AG09319 (cell line): ENCODE measurements around the gene ATG7.
A peak's percentile ranks its signal among the peaks of the same experiment; 100 is the strongest.

Source experiments
- DNase-seq: peaks from one replicate; pipeline ENCODE4 v3.0.0-alpha.2; 2010; ENCODE audit warnings: low read depth; ENCODE audit errors: extremely low read depth
- TF ChIP-seq, protein P1 (sequence below): IDR thresholded peaks from 2 replicates; pipeline ENCODE4 v1.5.1; 2011; ENCODE audit warnings: low read depth, mild to moderate bottlenecking, inconsistent platforms, low read length, moderate library complexity

The ATG7 gene

DNA sequence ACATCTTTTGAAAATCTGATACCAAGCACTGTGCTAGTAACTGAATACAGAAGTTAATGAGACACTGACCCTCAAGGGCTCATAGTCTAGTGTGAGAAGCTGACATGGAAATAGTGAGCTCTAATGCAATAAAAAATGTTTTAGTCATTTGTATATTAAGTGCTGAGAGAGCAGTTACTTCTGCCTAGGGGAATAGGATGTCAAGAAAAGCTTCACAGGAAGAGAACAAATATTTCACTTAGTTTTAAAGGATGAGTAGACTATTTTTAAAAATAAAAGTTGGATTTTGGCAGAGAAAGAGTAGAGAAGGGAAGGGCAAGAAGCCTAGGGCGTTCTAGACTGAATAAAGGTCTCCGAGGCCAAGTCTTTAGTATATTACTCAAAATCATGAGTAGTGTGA is 158.4 kb downstream of the ATG7 start:
- no peak for DNase-seq

DNA sequence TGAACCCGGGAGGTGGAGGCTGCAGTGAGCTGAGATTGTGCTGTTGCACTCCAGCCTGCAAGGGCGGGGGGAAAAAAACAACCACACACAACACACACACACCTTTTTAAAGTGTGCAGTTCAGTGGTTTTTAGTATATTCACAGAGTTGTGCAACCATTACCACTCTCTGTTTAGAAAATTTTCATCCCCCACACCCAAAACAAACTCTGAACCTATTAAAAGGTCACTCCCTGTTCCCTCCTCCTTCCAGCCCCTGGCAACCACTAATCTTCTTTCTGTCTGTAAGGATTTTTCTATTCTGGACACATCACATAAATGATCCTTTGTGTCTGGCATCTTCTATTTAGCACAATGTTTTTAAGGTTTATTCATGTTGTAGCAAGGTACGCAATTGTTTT is 159.1 kb downstream of the ATG7 start:
- no peak for DNase-seq
- TF ChIP-seq, protein P1, sequence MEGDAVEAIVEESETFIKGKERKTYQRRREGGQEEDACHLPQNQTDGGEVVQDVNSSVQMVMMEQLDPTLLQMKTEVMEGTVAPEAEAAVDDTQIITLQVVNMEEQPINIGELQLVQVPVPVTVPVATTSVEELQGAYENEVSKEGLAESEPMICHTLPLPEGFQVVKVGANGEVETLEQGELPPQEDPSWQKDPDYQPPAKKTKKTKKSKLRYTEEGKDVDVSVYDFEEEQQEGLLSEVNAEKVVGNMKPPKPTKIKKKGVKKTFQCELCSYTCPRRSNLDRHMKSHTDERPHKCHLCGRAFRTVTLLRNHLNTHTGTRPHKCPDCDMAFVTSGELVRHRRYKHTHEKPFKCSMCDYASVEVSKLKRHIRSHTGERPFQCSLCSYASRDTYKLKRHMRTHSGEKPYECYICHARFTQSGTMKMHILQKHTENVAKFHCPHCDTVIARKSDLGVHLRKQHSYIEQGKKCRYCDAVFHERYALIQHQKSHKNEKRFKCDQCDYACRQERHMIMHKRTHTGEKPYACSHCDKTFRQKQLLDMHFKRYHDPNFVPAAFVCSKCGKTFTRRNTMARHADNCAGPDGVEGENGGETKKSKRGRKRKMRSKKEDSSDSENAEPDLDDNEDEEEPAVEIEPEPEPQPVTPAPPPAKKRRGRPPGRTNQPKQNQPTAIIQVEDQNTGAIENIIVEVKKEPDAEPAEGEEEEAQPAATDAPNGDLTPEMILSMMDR, result no peak

More for the DNA sequence above, 158.4 kb downstream of the ATG7 start:
- TF ChIP-seq, protein P1, result no peak

DNA sequence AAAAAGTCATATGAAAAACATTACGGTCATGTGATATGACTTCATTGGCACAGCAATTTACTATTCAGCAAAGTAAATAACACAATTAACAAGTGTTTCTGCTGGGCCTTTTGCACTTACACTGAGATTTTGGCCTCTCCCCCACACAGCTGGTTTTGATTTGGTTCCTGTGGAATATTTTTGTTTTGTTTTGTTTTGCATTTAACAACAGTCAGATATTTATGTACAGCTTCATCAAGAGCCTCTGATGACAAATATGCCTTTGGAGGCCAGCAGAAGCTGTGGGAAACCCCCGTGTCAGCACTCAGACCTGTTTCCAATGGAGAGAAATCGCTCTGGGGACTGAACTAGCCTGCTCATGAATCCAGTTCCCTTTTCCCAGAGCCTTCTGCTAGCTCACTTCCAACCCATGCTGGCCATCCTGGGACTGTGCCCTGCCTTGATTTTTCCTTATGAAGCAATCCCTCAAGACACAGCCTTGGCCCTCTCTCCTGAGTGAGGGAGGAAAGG is 161.9 kb downstream of the ATG7 start:
- peak; percentile 89 for DNase-seq
- TF ChIP-seq, protein P1, result no peak

DNA sequence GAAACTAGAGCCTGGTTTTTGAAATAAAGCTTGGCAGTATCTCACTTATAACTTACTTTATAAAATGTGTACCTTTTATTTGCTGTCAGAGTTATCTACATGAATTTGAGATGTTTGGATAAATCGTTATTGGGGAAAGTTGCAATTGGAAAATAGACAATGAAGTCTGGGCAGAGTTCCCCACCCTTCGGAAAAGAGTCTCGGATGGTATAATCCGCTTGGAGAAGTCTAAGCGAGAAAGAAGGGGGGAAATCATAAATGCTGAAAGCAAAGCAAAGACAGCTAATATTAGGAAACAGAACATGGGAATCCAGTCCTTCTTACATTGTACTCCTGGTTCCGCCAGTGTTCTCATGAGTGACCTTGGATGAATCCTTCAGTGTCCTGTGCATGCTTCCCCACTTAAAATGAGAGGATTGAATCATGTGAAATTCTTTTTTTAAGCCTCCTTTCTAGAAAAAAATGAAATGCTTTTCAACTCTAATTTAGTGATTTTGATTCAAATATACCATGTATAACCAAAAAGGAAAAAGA is 162.4 kb downstream of the ATG7 start:
- no peak for DNase-seq
- TF ChIP-seq, protein P1, result no peak

DNA sequence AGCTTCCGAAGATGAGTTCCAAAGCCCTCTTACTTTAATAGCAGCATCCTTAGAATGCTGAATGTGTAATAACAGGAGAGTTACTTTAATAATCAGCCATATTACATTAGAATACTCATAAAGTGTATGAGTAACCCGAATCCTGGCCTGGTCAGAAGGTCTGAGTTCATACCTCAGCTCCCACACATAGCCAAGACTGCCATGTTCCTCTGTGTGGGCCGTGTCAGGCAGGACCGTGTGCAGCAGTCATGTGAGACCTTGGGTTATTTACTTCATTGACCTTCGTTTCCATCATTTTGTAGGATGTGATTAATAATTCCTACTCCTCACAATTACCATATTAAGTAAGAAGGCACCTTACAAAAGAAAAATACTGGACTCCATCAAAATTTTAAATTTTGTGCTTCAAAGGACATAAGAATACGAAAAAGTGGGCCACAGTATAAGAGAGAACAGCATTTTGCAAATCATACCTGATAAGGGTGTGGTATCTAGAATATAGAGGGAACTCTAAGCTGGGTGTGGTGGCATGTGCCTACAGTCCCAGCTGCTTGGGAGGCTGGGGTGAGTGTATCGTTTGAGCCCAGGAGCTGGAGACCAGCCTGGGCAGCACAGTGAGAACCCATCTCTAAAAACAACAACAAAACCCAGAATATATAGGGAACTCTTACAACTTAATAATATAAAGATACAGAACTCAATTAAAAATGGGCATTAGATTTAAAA is 163.4 kb downstream of the ATG7 start:
- TF ChIP-seq, protein P1, result no peak
- no peak for DNase-seq

DNA sequence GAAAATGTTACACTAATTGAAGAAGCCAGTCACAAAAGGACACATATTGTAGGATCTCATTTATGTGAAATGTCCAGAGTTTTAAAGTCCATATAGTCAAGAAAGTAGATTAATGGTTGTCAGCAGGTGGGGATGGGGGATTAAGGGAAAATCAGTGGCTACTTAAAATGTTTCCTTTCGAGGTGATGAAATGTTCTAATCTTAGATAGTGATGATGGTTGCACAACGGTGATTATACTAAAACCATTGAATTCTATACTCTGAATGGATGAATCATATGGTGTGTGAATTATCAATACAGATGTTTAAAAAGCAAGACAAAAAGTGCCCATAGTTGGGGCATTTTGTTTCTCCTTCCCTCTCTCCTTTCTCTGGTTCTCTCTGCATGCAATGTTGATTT is 164.6 kb downstream of the ATG7 start:
- DNase-seq, result no peak
- TF ChIP-seq, protein P1, result no peak

DNA sequence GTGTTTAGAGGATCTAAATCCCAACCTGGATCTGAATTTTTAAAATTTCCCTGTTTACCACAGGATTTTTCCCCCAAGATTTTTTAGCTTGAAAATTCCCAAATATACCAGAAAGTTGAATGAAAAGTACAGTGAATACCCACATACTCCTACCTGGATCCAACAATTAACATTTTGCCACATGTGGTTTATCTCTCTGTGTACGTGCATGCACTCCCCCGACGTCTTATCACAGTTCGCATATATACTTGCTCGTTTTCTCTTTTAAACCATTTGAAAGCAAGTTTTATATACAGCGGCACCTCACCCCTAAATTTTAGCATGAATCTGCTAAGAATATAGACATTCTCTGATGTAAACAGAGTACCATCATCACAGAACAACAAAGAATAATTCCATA is 165.3 kb downstream of the ATG7 start:
- no peak for DNase-seq
- TF ChIP-seq, protein P1, result no peak
